Liver (tissue), 9 donors: Measurements from ENCODE around the gene RNASEH2A. TPM values are rescaled to one million over a fixed set of nuclear protein-coding genes. Genes with fewer than 3 reads are reported as not detected.

Experiments used
- DNase-seq: peaks from one replicate; pipeline ENCODE4 v3.0.0-alpha.2; 2017; ENCODE audit warnings: low spot score
- H3K27ac ChIP-seq, 2 donors: one replicate each; pipeline ENCODE4 v1.7.0; 2013; ENCODE audit warnings: inconsistent platforms in 2 of 2, low read length in 2 of 2, control low read depth in 1 of 2, low read depth in 1 of 2, mild to moderate bottlenecking in 1 of 2
- H3K27me3 ChIP-seq, 4 donors: one replicate each; pipeline versions ENCODE4 v1.6.1 to v1.7.0; 2013; ENCODE audit warnings: low read length in 3 of 4, inconsistent platforms in 1 of 4, mild to moderate bottlenecking in 1 of 4, moderate library complexity in 1 of 4; ENCODE audit not compliant: control insufficient read depth in 4 of 4, insufficient read depth in 4 of 4
- H3K36me3 ChIP-seq, 4 donors: one replicate each; pipeline versions ENCODE4 v1.6.1 to v1.7.0; 2013; ENCODE audit warnings: low read length in 3 of 4, mild to moderate bottlenecking in 3 of 4, low read depth in 1 of 4, moderate library complexity in 1 of 4; ENCODE audit not compliant: control insufficient read depth in 4 of 4, insufficient read depth in 3 of 4
- H3K4me1 ChIP-seq, 4 donors: one replicate each; pipeline versions ENCODE4 v1.6.1 to v1.7.0; 2013; ENCODE audit warnings: low read length in 3 of 4, mild to moderate bottlenecking in 3 of 4, moderate library complexity in 1 of 4; ENCODE audit not compliant: control insufficient read depth in 4 of 4, insufficient read depth in 4 of 4
- H3K4me3 ChIP-seq, 3 donors: one replicate each; pipeline versions ENCODE4 v1.6.1 to v1.7.0; 2013; ENCODE audit warnings: low read length in 3 of 3, control low read depth in 1 of 3, low read depth in 1 of 3, mild to moderate bottlenecking in 1 of 3
- H3K9ac ChIP-seq, 2 donors: one replicate each; pipeline ENCODE4 v1.7.0; 2013; ENCODE audit warnings: low read length in 2 of 2, mild to moderate bottlenecking in 2 of 2, moderate library complexity in 2 of 2, control low read depth in 1 of 2, low read depth in 1 of 2
- H3K9me3 ChIP-seq, 4 donors: one replicate each; pipeline versions ENCODE4 v1.6.1 to v1.7.0; 2013; ENCODE audit warnings: low read length in 3 of 4; ENCODE audit not compliant: control insufficient read depth in 4 of 4
- CTCF ChIP-seq: fragments of 150-350 bp; IDR thresholded peaks from 2 replicates; pipeline ENCODE4 v1.5.1; 2017; ENCODE audit warnings: improper control_type of control experiment, low read depth, low read length; ENCODE audit not compliant: missing input control
- FOXA1 ChIP-seq: IDR thresholded peaks from 2 replicates; pipeline ENCODE4 v1.6.1; 2016; ENCODE audit warnings: antibody characterized with exemption
- FOXA2 ChIP-seq: IDR thresholded peaks from 2 replicates; pipeline ENCODE4 v1.6.1; 2016; ENCODE audit warnings: antibody characterized with exemption
- GABPA ChIP-seq, 2 donors: IDR thresholded peaks in 1 of 2; conservative IDR thresholded peaks in 1 of 2; 2 replicates each; pipeline ENCODE4 v1.6.1; 2016; ENCODE audit warnings: antibody characterized with exemption in 2 of 2, mild to moderate bottlenecking in 1 of 2, moderate library complexity in 1 of 2
- HNF4A ChIP-seq, 2 donors: conservative IDR thresholded peaks; 2 replicates each; pipeline ENCODE4 v1.6.1; 2016; ENCODE audit warnings: antibody characterized with exemption in 2 of 2, mild to moderate bottlenecking in 2 of 2
- MAX ChIP-seq: IDR thresholded peaks from 2 replicates; pipeline ENCODE4 v1.6.1; 2016; ENCODE audit warnings: antibody characterized with exemption
- NR2F2 ChIP-seq: IDR thresholded peaks from 2 replicates; pipeline ENCODE4 v1.6.1; 2016; ENCODE audit warnings: antibody characterized with exemption
- RAD21 ChIP-seq, 2 donors: IDR thresholded peaks; 2 replicates each; pipeline ENCODE4 v1.6.1; 2016; ENCODE audit warnings: antibody characterized with exemption in 2 of 2, mild to moderate bottlenecking in 2 of 2
- RXRA ChIP-seq, 2 donors: IDR thresholded peaks; 2 replicates each; pipeline ENCODE4 v1.6.1; 2017 to 2018; ENCODE audit warnings: antibody characterized with exemption in 2 of 2, mild to moderate bottlenecking in 1 of 2
- TAF1 ChIP-seq: conservative IDR thresholded peaks from 2 replicates; pipeline ENCODE4 v1.6.1; 2016; ENCODE audit warnings: antibody characterized with exemption, mild to moderate bottlenecking
- ZBTB33 ChIP-seq: IDR thresholded peaks from 2 replicates; pipeline ENCODE4 v1.6.1; 2016; ENCODE audit warnings: antibody characterized with exemption
- WGBS: extraction: QIAGEN DNeasy Blood & Tissue Kit; methylation state at CpG from one replicate; pipeline ENCODE4 v1.1.7; 2013; 5-methylcytosine and 5-hydroxymethylcytosine counted together
- polyA plus RNA-seq, 2 donors: library from polyadenylated mRNA; stranded (reverse) in 1 of 2; unstranded in 1 of 2; fragments of 200-250 nt in 1 of 2; fragments of >200 nt in 1 of 2; fragmentation: Nextera tagmentation in 1 of 2; extraction: Ambion mirVana in 1 of 2; gene quantifications; one replicate each; pipeline versions ENCODE4 v1.2.1 to v1.2.3, GENCODE V29; 2013 to 2015
- total RNA-seq, 2 donors: library from RNA; depleted of rRNA; stranded (reverse); fragments of >200 nt; gene quantifications; one replicate each; pipeline ENCODE4 v1.2.3, GENCODE V29; 2014
- TF ChIP-seq, protein P1 (sequence below): IDR thresholded peaks from 2 replicates; pipeline ENCODE4 v1.6.1; 2016; ENCODE audit warnings: antibody characterized with exemption, mild to moderate bottlenecking
- TF ChIP-seq, protein P2 (sequence below): IDR thresholded peaks from 2 replicates; pipeline ENCODE4 v1.6.1; 2016; ENCODE audit warnings: antibody characterized with exemption
- donor health status: healthy.
- donor health status: healthy.
- donor health status: healthy.
- donor health status: healthy.
- donor health status: healthy.

RNASEH2A gene
- total and polyA plus RNA-seq, 4 donors, result 1.8 to 17.5 (median 3.5) TPM

DNA sequence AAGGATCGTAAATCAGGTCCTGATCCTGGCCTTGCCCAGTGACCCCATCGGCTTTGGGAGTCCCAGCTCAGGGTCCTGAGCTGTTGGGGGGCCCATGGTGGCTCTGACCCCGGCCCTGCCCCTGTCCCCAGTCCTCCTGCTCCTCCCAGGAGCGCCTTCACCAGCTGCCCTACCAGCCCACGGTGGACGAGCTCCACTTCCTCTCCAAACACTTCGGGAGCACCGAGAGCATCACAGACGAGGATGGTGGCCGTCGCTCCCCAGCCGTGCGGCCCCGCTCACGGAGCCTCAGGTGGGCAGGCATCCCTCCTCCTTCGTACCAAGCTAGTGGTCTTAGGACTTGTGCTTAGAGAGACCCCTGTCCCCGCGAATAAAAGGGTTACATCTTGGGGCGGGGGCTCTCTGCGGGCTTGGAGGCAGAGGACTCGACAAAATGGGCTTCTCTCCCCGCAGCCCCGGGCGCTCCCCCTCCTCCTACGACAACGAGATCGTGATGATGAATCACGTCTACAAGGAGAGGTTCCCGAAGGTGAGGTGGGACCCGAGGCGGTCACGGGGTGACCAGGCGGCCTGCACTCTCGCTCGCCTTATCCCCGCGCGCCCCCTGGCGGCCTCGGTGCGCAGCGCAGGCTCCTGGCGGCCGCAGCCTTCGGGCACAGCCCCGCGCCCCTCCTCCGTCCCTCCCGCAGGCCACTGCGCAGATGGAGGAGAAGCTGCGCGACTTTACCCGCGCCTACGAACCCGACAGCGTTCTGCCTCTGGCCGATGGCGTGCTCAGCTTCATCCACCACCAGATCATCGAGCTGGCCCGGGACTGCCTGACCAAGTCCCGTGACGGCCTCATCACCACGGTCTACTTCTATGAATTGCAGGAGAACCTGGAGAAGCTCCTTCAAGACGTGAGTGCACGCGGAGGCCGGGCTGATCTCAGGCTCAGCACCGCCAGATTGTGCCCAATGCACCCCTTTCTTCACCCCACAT lies 41.1 kb downstream of the RNASEH2A start:
- WGBS, result 13% methylated on average over 69 of the region's 69 CpGs
- Histone ChIP-seq H3K4me1 (peaks cover 0 to 8% (median 3%) of the 10 kb centered on the region in 4 donors), H3K4me3 (no peak overlapping the region), H3K9me3 (no peaks in the 10 kb centered on the region), H3K36me3 (no peaks in the 10 kb centered on the region), H3K27ac (no peak overlapping the region), H3K27me3 (peaks cover 0 to 8% (median 1%) of the 10 kb centered on the region in 4 donors), H3K9ac (no peak overlapping the region)
- DNase-seq, result peak; percentile 93
- no peak for TF ChIP-seq HNF4A (conservative IDR thresholded peaks at IDR 0.05)
- TF ChIP-seq, protein P1, sequence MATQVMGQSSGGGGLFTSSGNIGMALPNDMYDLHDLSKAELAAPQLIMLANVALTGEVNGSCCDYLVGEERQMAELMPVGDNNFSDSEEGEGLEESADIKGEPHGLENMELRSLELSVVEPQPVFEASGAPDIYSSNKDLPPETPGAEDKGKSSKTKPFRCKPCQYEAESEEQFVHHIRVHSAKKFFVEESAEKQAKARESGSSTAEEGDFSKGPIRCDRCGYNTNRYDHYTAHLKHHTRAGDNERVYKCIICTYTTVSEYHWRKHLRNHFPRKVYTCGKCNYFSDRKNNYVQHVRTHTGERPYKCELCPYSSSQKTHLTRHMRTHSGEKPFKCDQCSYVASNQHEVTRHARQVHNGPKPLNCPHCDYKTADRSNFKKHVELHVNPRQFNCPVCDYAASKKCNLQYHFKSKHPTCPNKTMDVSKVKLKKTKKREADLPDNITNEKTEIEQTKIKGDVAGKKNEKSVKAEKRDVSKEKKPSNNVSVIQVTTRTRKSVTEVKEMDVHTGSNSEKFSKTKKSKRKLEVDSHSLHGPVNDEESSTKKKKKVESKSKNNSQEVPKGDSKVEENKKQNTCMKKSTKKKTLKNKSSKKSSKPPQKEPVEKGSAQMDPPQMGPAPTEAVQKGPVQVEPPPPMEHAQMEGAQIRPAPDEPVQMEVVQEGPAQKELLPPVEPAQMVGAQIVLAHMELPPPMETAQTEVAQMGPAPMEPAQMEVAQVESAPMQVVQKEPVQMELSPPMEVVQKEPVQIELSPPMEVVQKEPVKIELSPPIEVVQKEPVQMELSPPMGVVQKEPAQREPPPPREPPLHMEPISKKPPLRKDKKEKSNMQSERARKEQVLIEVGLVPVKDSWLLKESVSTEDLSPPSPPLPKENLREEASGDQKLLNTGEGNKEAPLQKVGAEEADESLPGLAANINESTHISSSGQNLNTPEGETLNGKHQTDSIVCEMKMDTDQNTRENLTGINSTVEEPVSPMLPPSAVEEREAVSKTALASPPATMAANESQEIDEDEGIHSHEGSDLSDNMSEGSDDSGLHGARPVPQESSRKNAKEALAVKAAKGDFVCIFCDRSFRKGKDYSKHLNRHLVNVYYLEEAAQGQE, result no peak
- TF ChIP-seq CTCF, result peak; percentile 96
- no peak for TF ChIP-seq FOXA2
- TF ChIP-seq MAX, result no peak
- TF ChIP-seq RAD21 (IDR thresholded peaks at IDR 0.05), result peak; percentile 85 to 93
- TF ChIP-seq ZBTB33, result no peak
- TF ChIP-seq RXRA (IDR thresholded peaks at IDR 0.05), result no peak
- TF ChIP-seq GABPA (IDR thresholded peaks at IDR 0.05 in 1 of 2, conservative IDR thresholded peaks at IDR 0.05 in 1 of 2), result no peak
- no peak for TF ChIP-seq FOXA1
- no peak for TF ChIP-seq NR2F2

DNA sequence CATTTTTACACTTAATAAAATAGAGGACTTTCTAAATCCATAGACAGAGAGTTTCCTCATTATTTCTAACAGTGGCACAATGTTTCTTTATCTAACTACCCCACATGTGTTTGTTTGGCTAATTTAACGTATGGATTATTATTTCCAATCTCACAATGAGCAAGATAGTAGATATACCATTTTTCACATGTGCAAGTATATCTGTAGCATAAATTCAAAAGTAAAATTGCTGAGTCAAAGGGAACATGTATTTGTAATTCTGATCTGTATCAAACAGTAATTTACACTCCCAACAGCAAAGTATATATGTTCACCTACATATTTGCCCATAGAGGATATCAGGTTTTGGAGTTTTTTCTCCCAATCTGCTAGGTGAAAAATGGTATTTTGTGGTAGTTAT lies 50.3 kb downstream of the RNASEH2A start:
- 56% methylated on average over 1 of the region's 1 CpG for WGBS
- H3K36me3 ChIP-seq, result no peaks in the 10 kb centered on the region
- no peaks in the 10 kb centered on the region for H3K9me3 ChIP-seq
- no peak overlapping the region for H3K27ac ChIP-seq
- no peak overlapping the region for H3K9ac ChIP-seq
- no peak overlapping the region for H3K4me3 ChIP-seq
- no peaks in the 10 kb centered on the region for H3K27me3 ChIP-seq
- no peaks in the 10 kb centered on the region for H3K4me1 ChIP-seq
- no peak for DNase-seq
- TF ChIP-seq RXRA (IDR thresholded peaks at IDR 0.05), result no peak
- TF ChIP-seq FOXA2, result no peak
- no peak for TF ChIP-seq NR2F2
- TF ChIP-seq MAX, result no peak
- TF ChIP-seq, protein P1, result no peak
- TF ChIP-seq, protein P2, sequence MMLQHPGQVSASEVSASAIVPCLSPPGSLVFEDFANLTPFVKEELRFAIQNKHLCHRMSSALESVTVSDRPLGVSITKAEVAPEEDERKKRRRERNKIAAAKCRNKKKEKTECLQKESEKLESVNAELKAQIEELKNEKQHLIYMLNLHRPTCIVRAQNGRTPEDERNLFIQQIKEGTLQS, result no peak
- no peak for TF ChIP-seq RAD21 (IDR thresholded peaks at IDR 0.05)
- TF ChIP-seq CTCF, result no peak
- no peak for TF ChIP-seq GABPA (IDR thresholded peaks at IDR 0.05 in 1 of 2, conservative IDR thresholded peaks at IDR 0.05 in 1 of 2)
- TF ChIP-seq TAF1, result no peak
- TF ChIP-seq HNF4A (conservative IDR thresholded peaks at IDR 0.05), result no peak
- TF ChIP-seq FOXA1, result no peak
